Measurements from ENCODE around the gene CRIP2. TPM values are rescaled to one million over a fixed set of nuclear protein-coding genes. Genes with fewer than 3 reads are reported as not detected.

Gene CRIP2
- total RNA-seq, 4 donors from 2014 or later = 103 to 203 (median 141) TPM

DNA sequence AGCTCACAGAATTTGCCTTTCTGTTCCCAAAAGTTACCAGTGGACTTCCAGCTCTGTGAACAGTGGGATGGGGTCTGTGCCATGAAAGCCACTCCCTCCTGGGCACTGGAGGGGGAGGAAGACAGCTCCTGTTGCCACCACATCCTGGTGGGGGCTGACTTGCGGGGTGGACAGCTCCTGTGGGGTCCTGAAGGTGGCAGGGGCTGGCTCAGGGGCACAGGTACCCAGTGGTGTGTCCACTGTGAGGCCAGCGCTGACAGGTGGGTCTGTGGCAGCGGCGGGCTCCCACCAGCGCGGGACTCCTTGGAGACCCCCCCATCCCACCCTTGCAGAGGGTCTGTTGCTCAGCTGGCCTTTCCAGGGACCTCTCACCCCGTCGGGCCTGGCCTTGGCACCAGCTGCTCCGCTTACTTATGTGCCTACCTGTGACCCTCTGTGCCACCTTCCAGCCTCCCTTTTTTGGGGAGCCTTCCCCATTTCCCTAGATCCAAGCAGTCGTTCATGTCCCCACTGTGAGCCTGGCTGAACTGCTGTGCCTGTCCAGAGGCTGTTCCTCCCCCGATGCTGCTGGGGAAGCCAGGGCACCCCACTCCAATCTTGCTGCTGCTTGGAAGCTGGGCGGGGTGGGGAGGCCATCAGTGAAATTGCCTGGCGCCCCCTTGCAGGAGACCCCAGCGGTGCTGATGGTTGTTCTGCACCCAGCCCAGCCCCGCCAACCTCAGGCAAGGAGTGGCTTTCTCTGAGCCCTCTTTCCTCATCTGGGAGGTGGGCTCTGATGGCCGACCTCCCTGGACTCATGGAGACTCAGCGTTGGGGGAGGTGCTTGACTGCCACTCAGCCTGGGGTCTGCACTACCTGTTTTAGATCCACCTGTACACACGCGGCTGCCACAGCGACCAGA lies 18.6 kb downstream of the CRIP2 start:
- WGBS, 2 donors = 86 to 89% methylated on average over 18 to 20 of the region's 20 CpGs
- intact Hi-C loops (cut with DNase I; ENCODE audit: low total_unique reads) = loop anchor here (10.0 kb wide), 1 partner anchor 118 kb away; no protein-coding TSS in a partner anchor
- H3K4me3 ChIP-seq (ENCODE audit: low read depth, poor library complexity, severe bottlenecking) = no peak overlapping the region
- DNase-seq (ENCODE audit: low spot score in 2 of 2) = peak in 1 of 2 donors; percentile 86
- TF ChIP-seq, protein P1, sequence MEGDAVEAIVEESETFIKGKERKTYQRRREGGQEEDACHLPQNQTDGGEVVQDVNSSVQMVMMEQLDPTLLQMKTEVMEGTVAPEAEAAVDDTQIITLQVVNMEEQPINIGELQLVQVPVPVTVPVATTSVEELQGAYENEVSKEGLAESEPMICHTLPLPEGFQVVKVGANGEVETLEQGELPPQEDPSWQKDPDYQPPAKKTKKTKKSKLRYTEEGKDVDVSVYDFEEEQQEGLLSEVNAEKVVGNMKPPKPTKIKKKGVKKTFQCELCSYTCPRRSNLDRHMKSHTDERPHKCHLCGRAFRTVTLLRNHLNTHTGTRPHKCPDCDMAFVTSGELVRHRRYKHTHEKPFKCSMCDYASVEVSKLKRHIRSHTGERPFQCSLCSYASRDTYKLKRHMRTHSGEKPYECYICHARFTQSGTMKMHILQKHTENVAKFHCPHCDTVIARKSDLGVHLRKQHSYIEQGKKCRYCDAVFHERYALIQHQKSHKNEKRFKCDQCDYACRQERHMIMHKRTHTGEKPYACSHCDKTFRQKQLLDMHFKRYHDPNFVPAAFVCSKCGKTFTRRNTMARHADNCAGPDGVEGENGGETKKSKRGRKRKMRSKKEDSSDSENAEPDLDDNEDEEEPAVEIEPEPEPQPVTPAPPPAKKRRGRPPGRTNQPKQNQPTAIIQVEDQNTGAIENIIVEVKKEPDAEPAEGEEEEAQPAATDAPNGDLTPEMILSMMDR (IDR thresholded peaks at IDR 0.05) = no peak
- TF ChIP-seq POLR2A (IDR thresholded peaks at IDR 0.05) = no peak

DNA sequence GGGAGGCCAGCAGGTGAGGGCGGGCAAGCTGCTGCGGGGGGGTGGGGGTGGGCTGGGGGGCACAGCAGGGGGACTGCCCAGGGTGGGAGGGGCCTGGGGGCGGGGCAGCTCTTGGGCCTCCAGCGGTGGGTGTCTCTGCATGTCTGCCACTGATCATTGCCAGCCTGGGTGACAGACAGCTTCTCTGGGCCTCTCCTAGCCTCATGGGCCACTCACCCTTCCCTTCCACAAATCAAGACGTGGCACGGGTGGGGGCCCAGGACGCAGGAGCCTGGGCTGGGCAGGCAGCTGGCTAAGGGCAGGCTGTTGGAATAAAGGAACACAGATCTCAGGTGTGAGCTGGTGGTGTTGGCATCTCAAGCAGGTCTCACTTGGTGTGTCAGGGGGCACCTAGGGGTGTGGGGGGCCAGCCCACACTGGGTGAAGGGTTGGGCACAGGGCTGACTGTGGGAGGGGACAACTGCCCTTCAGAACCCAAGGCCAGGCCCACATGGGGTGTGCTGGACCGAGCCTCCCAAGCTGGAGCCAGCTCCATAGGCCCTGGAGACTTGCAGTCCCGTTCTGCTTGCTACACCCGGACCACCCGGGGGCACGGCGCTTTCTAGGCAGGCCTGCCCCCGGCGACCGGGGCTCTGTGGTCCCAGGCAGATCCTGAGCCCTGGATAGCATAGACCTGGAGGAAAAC lies 19.4 kb downstream of the CRIP2 start:
- TF ChIP-seq, protein P1 (IDR thresholded peaks at IDR 0.05) = no peak
- TF ChIP-seq POLR2A (IDR thresholded peaks at IDR 0.05) = no peak
- DNase-seq (ENCODE audit: low spot score in 2 of 2) = peak in 1 of 2 donors; percentile 84
- no peak overlapping the region for H3K4me3 ChIP-seq (ENCODE audit: low read depth, poor library complexity, severe bottlenecking)
- intact Hi-C loops (cut with DNase I; ENCODE audit: low total_unique reads) = loop anchor here (10.0 kb wide), 1 partner anchor 119 kb away; no protein-coding TSS in a partner anchor
- WGBS, 2 donors = 79% methylated on average over 10 to 12 of the region's 16 CpGs

DNA sequence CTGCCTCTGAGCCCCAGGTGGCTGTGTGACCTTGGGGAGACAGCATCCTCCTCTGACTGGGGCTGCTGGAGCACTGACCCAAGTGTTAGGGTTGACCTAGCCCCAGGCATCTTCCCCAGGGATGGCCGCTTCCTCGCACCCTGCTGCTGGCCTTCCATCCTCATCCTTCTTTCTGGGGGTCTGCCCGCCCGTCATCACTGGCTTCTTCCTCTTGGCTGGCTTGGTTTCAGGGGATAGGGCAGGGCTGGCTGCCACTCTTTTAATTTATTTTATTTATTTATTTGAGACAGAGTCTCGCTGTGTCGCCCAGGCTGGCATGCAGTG lies 19.9 kb downstream of the CRIP2 start:
- TF ChIP-seq, protein P1 (IDR thresholded peaks at IDR 0.05) = no peak
- TF ChIP-seq POLR2A (IDR thresholded peaks at IDR 0.05) = no peak
- no peak for DNase-seq (ENCODE audit: low spot score in 2 of 2)
- 86 to 87% methylated on average over 6 of the region's 6 CpGs for WGBS, 2 donors
- intact Hi-C loops (cut with DNase I; ENCODE audit: low total_unique reads) = loop anchor here (10.0 kb wide), 1 partner anchor 120 kb away; no protein-coding TSS in a partner anchor
- H3K4me3 ChIP-seq (ENCODE audit: low read depth, poor library complexity, severe bottlenecking) = no peak overlapping the region

DNA sequence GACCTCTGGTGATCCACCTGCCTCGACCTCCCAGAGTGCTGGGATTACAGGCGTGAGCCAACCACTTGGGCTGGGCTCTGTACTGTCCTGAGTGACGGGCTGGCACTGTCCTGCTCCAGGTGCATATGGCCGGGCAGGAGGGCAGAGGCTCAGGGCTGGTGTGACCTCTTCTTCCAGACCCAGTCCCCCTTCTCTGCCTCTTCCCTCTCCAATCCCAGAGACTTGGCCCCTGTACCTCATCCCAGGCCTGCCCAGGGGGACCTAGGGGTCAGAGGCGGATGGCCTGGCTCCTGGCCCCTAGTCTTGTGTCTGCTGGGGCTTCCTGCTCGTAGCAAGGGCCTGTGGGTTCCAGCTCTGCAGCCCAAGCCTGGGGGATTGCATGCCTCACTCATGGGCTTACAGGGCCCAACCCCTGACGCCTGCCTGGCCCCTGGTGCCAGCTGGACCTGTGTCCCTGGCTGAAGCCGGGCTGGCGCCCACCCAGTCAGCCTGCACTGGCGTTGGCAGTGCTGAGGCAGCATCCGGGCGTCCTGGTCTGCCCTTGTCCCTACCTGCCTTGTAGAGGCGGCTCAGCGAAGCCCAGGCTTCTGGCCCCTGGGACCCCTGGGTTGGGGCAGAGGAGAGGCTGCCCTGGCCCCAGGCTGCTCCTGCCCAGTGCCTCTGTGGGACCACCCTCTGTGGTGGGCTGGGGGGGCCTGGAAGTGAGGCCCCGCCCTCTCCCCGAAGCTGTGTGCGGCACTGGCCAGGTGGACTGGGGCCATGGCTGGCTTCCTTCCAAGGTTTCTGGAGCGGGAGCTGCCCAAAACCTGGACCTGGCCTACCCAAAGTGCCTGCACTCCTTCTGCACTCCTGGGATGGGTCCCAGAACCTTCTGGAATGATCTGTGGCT lies 20.7 kb downstream of the CRIP2 start:
- intact Hi-C loops (cut with DNase I; ENCODE audit: low total_unique reads) = loop anchor here (10.0 kb wide), 1 partner anchor 121 kb away; no protein-coding TSS in a partner anchor
- TF ChIP-seq POLR2A (IDR thresholded peaks at IDR 0.05) = no peak
- TF ChIP-seq, protein P1 (IDR thresholded peaks at IDR 0.05) = no peak
- WGBS, 2 donors = 60 to 62% methylated on average over 11 to 14 of the region's 18 CpGs
- peak in 1 of 2 donors; percentile 86 for DNase-seq (ENCODE audit: low spot score in 2 of 2)
- no peak overlapping the region for H3K4me3 ChIP-seq (ENCODE audit: low read depth, poor library complexity, severe bottlenecking)
